EH (cell line): ENCODE data around the gene FGF14.

ENCODE experiments used
- DNase-seq: peaks from one replicate; pipeline ENCODE4 v3.0.0-alpha.2; 2015; ENCODE audit warnings: low read depth

Gene FGF14

GRCh38 chr13:102401766-102402165 lies at the start of gene FGF14:
FGF14 (minus strand) TSS chr13:102402048.
- DNase-seq, result no peak

- no peak for DNase-seq
Measured at GRCh38 chr13:102443249-102443648, 41.4 kb upstream of the FGF14 start.

GRCh38 chr13:102441085-102441484 lies 39.2 kb upstream of the FGF14 start:
- no peak for DNase-seq

GRCh38 chr13:102440259-102440936 lies 38.5 kb upstream of the FGF14 start:
- DNase-seq, result no peak

- no peak for DNase-seq
Measured at GRCh38 chr13:102422690-102423089, 20.8 kb upstream of the FGF14 start.

GRCh38 chr13:102405499-102406100 lies 3.8 kb upstream of the FGF14 start:
- DNase-seq, result peak; percentile 14

- DNase-seq, result peak; percentile 9
Measured at GRCh38 chr13:102402290-102402689, 442 bp upstream of the FGF14 start.

GRCh38 chr13:102401265-102401664 lies 583 bp downstream of the FGF14 start:
- DNase-seq, result no peak

GRCh38 chr13:102400675-102401145 lies 1.1 kb downstream of the FGF14 start:
- no peak for DNase-seq

- no peak for DNase-seq
Measured at GRCh38 chr13:102399791-102400674, 1.8 kb downstream of the FGF14 start.

GRCh38 chr13:102395939-102396338 lies 5.9 kb downstream of the FGF14 start:
- DNase-seq, result no peak

GRCh38 chr13:102395174-102395573 lies 6.7 kb downstream of the FGF14 start:
- no peak for DNase-seq

GRCh38 chr13:102394158-102395053 lies 7.4 kb downstream of the FGF14 start:
- peak; percentile 85 for DNase-seq

- DNase-seq, result no peak
Measured at GRCh38 chr13:102392481-102393209, 9.2 kb downstream of the FGF14 start.

- DNase-seq, result no peak
Measured at GRCh38 chr13:102386461-102386860, 15.4 kb downstream of the FGF14 start.

- no peak for DNase-seq
Measured at GRCh38 chr13:102380012-102380411, 21.8 kb downstream of the FGF14 start.

GRCh38 chr13:102376318-102376717 lies 25.5 kb downstream of the FGF14 start:
- DNase-seq, result no peak

- DNase-seq, result no peak
Measured at GRCh38 chr13:102374726-102375125, 27.1 kb downstream of the FGF14 start.

GRCh38 chr13:102374233-102374632 lies 27.6 kb downstream of the FGF14 start:
- no peak for DNase-seq

- no peak for DNase-seq
Measured at GRCh38 chr13:102373221-102373620, 28.6 kb downstream of the FGF14 start.

GRCh38 chr13:102369302-102369701 lies 32.5 kb downstream of the FGF14 start:
- DNase-seq, result no peak
